Stimulated activated CD4-positive, alpha-beta T cell treated with anti-CD3 and anti-CD28 coated beads, Interleukin-4, amount 100 ng/mL, for 1 hour (primary cell): Measurements from ENCODE around the gene ECHDC1.
"Not testable (repeated sequence)": the region's sequence is repeated elsewhere in the genome, so short reads cannot be mapped to it uniquely, and the experiment has no call there.

Source experiments
- DNase-seq: peaks from one replicate; pipeline ENCODE4 v3.0.0-alpha.2; 2020

ECHDC1 gene

GRCh38 chr6:127341471-127342202 is 1.8 kb downstream of the ECHDC1 start:
- DNase-seq = no peak

GRCh38 chr6:127340171-127340570 is 3.2 kb downstream of the ECHDC1 start:
- DNase-seq = no peak

GRCh38 chr6:127338936-127339335 is 4.5 kb downstream of the ECHDC1 start:
- no peak for DNase-seq

- DNase-seq = no peak
Observed at GRCh38 chr6:127332383-127332961, 10.9 kb downstream of the ECHDC1 start.

DNA sequence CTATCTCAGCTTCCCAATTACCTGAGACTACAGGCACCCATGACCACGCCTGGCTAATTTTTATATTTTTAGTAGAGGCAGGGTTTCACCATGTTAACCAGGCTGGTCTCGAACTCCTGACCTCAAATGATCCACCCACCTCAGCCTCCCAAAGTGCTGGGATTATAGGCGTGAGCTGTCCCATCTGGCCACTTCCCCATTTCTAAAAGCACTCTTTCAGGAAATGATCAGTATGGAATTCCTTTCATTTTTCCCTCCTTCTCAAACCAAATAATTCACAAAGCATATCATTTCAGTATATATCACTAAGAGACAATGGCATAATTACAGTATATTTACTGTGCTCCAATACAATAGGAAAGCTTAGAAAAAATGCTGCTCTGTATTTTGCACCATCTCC is 12.2 kb downstream of the ECHDC1 start:
- DNase-seq = not testable (repeated sequence)

GRCh38 chr6:127328043-127328609 is 15.3 kb downstream of the ECHDC1 start:
- DNase-seq = no peak

- no peak for DNase-seq
Observed at GRCh38 chr6:127319686-127320085, 23.7 kb downstream of the ECHDC1 start.

GRCh38 chr6:127317388-127318128 is 25.9 kb downstream of the ECHDC1 start:
- no peak for DNase-seq

GRCh38 chr6:127305741-127306140 is 37.7 kb downstream of the ECHDC1 start:
- no peak for DNase-seq

DNA sequence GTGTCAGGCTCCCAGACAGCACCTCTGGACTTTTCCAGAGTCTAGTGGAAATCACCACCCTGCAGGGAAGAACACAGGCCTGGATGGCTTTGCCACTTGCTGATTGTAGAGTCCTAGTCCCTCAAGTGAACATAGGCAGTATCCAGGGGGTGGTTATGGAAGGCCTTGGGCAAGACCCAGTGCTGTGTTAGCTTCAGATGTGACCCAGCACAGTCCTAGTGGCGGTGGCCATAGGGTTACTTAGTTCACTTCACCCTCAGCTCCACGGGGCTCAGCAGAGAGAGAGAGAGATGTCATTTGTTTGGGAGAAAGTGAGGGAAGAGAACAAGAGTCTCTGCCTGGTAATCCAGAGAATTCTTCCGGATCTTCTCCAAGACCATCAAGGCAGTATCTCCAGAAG is 39.5 kb downstream of the ECHDC1 start:
- no peak for DNase-seq

DNA sequence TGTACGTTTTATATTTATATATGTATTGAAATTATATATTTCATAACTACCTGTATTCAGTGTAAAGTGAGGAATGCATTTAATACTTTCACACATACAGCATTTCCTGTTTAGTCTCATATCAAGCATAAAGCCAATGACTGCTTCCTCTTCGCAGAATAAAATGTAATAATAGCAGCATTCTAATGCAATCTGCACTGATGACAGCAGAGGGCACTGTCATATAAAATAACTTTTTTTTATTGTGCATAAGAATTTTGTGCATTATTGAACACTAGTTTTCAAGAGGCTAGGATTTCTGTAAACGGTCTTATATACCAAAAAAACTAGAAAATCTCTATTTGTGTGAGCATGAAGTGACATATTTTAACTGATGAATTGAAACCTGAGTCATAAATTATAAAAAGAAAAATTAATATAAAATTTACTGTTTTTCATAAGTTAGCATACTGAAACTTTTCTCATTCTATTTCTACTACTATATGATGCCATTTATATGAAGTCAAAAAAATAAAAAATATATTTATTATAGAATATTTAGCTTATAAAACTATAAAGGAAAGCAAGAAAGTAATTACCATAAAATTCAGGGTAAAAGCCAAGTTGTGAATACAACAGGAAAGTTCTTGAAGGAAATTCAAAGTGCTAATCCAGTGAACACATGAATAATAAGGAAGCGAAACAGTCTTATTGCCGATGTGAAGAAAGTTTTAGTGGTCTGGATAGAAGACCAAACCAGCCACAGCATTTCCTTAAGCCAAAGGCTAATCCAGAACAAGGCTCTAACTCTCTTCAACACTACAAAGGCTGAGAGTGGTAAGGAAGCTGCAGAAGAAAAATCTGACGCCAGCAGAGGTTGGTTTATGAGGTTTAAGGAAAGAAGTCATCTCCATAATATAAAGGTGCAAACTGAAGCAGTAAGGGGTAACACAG is 40.4 kb downstream of the ECHDC1 start:
- peak; percentile 33 for DNase-seq

DNA sequence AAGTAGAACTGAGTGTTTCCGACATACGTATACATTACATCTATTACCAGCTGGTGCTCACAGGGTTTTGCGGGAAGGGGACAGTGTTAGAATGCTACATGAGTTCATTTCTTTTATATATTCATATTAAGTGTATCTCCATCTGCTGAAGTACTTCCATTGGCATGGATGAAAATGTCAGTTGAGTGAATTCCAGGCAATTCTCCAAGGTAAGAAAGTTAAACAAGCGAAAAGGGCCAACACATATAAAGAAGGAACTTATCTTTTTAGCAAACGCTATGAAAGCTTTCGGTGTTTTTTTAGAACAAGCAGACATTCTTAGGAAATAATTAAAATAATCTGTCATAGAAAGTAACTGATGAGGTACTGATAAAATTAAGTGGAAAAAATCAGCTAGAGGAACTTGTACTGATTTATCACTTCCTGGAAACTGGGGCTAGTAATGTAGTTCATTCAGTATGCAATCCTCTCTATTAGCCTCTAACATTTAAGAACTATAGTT is 42.2 kb downstream of the ECHDC1 start:
- DNase-seq = no peak

DNA sequence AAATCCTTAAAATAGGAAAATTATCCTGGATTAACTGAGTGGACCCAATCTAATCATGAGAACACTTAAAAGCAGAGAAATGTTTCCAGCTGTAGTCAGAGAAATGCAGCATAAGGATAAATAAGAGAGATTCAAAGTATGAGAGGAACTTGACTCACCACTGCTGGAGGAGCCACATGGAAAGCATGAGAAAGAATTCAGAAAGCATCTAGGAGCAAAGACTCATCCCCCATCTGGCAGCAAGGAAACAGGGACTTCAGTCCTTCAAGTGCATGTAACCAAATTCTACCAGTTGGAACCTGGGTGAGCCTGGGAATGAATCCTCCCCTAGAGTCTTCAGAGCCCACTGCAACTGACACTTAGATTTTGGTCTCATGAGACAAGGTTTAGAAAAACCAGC is 43.0 kb downstream of the ECHDC1 start:
- DNase-seq = no peak

DNA sequence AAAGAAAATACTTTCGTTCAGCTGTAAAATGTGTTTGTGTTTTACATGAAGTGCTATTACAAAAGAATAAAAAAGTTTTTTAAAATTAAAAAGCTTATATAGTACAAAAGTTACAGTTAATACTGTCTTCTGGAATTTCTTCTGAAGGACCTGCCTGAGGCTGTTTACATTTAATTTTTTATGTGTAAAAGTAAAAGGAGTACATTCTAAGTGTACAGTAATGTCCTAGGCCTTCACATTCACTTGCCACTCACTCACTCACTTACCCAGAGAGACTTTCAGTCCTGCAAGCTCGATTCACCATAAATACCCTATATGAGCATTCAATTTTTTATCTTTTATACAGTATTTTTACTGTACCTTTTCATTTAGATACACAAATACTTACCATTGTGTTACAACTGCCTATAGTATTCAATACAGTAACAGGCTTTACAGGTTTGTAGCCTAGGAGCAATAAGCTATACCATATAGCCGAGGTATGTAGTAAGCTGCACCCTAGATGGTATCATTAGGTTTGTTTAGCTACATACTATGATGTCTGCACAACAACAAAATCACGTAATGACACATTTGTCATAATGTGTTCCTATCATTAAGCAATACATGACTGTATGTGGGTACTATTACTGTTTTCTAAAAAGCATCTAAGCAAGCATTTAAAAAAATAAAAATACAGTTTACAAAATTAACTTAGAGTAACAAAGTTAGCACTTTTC is 43.7 kb downstream of the ECHDC1 start:
- no peak for DNase-seq

GRCh38 chr6:127298475-127298874 is 44.9 kb downstream of the ECHDC1 start:
- no peak for DNase-seq

- DNase-seq = no peak
Observed at GRCh38 chr6:127297502-127298070, 45.8 kb downstream of the ECHDC1 start.

DNA sequence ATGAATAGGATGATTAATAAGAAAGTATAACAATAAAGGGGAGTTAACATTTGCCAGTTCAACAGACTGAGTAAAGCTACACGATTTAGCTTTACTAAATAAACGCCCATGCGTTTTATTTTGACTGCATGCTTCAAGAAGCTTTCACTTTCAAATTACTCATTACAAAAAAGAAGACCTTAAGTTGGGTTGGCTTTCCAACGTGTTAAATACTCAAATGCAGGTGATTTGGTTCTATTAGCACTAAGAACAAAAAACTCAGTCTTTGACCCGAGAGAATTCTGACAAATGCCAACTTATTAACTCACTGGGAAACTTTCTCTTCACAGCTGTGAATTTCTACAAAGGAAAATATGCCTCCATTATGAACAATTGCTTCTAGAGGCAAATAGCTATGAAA is 51.9 kb downstream of the ECHDC1 start:
- DNase-seq = no peak

DNA sequence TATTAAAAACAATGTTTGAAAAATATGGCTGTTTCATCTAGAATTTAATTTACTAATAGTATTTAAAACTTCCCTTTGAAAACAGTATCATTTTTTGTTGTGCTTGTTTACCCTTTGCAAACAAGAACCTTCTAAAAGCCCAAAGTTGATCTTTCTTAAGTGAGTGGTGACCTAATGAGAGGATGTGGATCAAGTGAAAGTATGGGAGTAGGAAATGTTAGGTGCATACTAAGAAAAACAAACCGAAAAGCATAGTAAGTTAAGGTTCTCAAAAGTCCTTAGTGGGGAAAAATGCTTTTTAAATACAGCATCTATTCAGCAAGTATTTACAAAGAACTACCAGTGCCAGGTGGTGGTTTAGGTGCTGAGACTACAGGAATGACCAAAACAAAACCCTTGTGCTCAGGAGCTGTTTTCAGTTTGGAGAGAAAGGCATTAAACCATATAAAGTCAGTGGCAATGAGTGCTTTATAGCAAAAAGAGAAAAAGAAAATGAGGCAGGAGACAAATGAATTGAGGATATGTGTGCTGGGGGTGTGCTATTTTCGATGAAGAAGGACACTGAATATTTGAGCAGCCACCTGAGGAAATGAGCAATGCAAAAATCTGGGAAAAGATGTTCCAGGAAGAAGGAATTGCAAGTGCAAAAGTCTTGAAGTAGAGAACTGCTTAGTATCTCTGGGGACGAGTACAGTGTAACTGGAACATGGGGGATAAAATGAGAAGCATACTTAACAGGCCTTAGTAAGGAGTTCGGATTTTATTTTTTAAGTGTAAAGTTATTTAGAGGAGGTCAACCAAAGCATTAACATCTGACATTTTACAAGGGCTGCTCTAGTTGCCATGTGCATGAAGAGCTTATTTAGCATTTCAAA is 52.8 kb downstream of the ECHDC1 start:
- DNase-seq = no peak

DNA sequence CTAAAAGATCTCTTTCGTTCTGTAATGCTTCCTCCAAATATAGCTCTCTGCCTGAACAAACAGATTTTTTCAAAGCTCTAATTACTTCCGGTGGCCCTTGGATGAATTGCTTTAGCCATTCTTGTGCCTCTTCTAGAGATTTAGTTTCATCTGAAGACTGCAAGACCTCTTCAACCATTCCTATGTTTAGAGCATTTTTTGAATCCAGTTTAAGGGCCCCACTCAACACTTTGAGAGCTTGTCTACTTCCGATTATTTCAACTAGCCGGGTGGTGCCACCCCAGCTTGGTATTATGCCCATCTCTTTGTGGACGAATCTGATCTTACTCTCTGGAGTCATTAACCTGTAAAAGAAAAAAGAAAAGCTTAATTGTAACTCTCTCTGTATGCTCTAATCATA is 53.5 kb downstream of the ECHDC1 start:
- no peak for DNase-seq

- no peak for DNase-seq
Observed at GRCh38 chr6:127288705-127289104, 54.7 kb downstream of the ECHDC1 start.
